Motor neuron (in vitro differentiated cells): ENCODE data around the gene COG4. TPM values are rescaled to one million over a fixed set of nuclear protein-coding genes. Genes with fewer than 3 reads are reported as not detected.
A peak's percentile ranks its signal among the peaks of the same experiment; 100 is the strongest.

Source experiments
- ATAC-seq, 8 experiments: fragments of 200-7000 bp; cut with Tn5 transposase; replicated peaks in 6 of 8; 2 replicates each; pipeline ENCODE4 v1.8.0; 2021; ENCODE audit warnings: mild to moderate bottlenecking in 8 of 8, moderate library complexity in 8 of 8
- H3K27ac ChIP-seq, 2 donors: fragments of 250-450 bp; sonication (Bioruptor Pico); 2 replicates each; pipeline ENCODE4 v1.9.0; 2021; ENCODE audit warnings: antibody characterized with exemption in 2 of 2, mild to moderate bottlenecking in 2 of 2, moderate library complexity in 1 of 2
- H3K4me1 ChIP-seq, 2 donors: fragments of 250-450 bp; sonication (Bioruptor Pico); replicated peaks in 1 of 2; 2 replicates each; pipeline ENCODE4 v1.6.1; 2021; ENCODE audit warnings: antibody characterized with exemption in 2 of 2, mild to moderate bottlenecking in 2 of 2, moderate library complexity in 1 of 2
- H3K4me3 ChIP-seq, 5 donors: fragments of 250-450 bp; sonication (Bioruptor Pico); 2 replicates each; pipeline ENCODE4 v1.9.0; 2021; ENCODE audit warnings: antibody characterized with exemption in 5 of 5, mild to moderate bottlenecking in 5 of 5, moderate library complexity in 4 of 5
- WGBS, 10 experiments: fragments of 450-650 bp; shearing (Covaris generic); methylation state at CpG; one replicate each; pipeline ENCODE4 v1.0.0; 2022; 5-methylcytosine and 5-hydroxymethylcytosine counted together
- in situ Hi-C, 9 experiments: fragments of 400-800 bp; cut with MboI; loops; one replicate each; pipeline ENCODE4 v1.15.0; 2021; ENCODE audit warnings: low sequenced_read_pairs in 9 of 9, low pct_unique_long_range_greater_than_20kb in 2 of 9; ENCODE audit not compliant: unreplicated experiment in 9 of 9
- total RNA-seq, 8 experiments: library from RNA; unstranded; fragments of 300-600 nt; gene quantifications; 2 replicates each; pipeline versions ENCODE4 v1.2.3 to v1.2.4, GENCODE V29; 2022

The COG4 gene
- total RNA-seq, 8 experiments from 2014 or later, result 43.4 to 84.9 (median 53.6) TPM

DNA sequence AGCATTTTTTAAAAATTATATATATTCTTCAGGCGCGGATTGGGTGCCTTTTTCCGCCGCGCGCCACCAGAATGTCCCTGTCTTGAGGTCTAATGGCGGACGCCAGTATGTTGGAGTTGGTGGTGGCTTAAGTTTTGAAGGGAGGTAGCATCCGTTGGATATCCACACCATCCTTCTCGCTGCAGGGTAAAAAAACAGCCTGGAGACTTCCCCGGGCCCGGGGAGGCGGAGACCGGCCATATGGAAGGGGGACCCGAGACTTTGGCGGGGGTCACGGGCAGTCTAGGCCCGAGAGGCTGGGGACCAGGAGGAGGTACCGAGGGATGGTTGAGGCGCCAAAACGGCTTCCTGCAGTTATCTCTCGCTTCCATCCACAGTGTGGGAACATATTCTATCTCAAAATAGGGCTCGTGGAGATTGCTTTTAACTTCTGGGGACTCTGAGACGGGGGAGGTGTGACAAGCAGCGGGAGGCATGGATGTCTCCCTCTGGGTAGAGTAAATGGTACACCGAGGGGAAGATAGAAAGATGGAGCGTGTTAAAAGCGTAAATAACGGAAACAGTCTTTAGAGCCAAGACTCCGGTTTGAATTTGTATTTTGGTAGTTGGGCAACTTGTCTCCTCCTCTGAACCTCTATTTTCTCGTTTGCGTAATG is 517 bp upstream of the COG4 start, which contains the start of gene SF3B3:
Gene SF3B3 (plus strand): TSS at position 74 of the 656 bp plus-strand sequence. CDS start 2,841 bp downstream, outside the sequence.
- peak within 1 kb of the TSS; percentile 77 to 96 (median 92) for H3K4me3 ChIP-seq
- peak within 1 kb of the TSS; percentile 86 to 95 for H3K27ac ChIP-seq
- H3K4me1 ChIP-seq, result peaks cover 24 to 28% of the 10 kb centered on the region in 2 donors
- peak; percentile 68 to 88 (median 81) for ATAC-seq
- in situ Hi-C loops, result no loop called here
- WGBS, 10 experiments, result 0 to 2% (median 0%) methylated on average over 2 to 12 of the region's 32 CpGs

DNA sequence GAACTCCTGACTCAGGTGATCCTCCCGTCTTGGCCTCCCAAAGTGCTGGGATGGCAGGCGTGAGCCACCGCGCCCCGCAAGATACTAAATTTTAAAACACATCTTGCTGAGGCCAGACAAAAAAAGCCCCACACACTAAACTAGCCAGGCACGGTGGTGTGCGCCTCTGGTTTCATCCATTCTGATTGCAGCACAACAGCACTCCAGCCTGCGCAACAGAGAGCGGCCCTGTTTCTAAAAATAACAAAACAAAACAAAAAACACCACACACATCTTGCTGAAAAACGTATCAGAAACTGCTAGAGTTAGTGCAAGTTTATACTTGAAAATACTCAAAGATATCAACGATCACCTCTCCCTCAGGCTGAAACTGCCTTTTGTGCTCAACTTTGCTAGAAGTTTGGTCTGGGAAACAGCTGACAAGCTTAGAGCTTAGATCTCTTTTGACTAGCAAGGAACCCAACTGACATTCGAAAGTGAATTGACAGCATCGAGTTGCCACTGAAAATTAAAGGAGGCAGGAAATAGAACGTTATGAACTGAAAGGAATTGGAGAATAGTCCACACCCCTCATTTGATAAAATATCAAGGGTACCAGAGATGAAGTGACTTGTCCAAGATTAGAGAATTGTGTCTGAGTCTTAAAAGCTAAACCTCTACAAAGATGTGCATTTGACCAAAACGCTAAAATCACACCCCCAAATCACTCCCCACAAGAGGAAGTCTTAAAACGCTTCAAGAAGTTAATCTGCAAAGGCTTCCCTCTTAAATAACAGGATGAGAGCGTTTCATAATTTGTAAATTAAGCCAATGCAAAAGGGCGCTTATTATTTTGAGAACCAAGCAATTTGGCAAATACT is 908 bp downstream of the COG4 start:
- Histone ChIP-seq H3K4me3 (peak overlapping the region; percentile 77 to 96 (median 92)), H3K4me1 (peaks cover 24 to 28% of the 10 kb centered on the region in 2 donors), H3K27ac (peak overlapping the region; percentile 86 to 95)
- no peak for ATAC-seq
- WGBS, 10 experiments, result 0 to 75% (median 29%) methylated on average over 2 to 17 of the region's 18 CpGs; no CpG with 5 or more reads in 1 of the 10 experiments
- in situ Hi-C loops, result no loop called here

DNA sequence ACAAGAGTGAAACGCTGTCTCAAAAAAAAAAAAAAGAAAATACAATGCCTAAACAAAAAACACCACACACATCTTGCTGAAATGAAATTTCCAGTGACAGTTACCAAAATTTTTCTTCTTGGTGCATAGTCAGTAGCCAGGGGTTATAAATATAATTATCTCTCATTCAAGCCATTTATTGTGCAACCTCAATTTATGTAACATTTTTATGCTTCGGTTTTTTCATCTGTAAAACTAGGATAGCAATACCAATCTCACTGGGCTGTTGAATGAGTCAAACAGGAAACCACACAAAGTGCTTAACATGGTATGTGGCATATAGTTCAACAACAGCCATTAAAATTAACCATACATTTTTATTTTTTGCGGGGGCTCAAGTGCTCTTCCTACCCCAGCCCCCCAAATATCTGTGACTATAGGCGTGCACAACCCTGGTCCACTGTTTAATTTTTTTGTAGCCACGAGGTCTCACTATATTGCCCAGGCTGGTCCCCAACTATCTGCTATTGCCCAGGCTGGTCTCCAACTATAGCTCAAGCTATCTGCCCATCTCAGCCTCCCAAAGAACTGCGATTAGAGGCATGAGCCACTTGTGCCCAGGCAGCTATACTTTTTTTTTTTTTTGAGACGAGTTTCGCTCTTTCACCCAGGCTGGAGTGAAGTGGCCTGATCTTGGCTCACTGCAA is 2.6 kb downstream of the COG4 start:
- H3K4me3 ChIP-seq, result no peak overlapping the region
- 40 to 100% (median 92%) methylated on average over 1 to 7 of the region's 8 CpGs; no CpG with 5 or more reads in 1 of the 10 experiments for WGBS, 10 experiments
- no peak for ATAC-seq
- H3K4me1 ChIP-seq, result peaks cover 12 to 15% of the 10 kb centered on the region in 2 donors
- H3K27ac ChIP-seq, result no peak overlapping the region
- in situ Hi-C loops, result no loop called here

DNA sequence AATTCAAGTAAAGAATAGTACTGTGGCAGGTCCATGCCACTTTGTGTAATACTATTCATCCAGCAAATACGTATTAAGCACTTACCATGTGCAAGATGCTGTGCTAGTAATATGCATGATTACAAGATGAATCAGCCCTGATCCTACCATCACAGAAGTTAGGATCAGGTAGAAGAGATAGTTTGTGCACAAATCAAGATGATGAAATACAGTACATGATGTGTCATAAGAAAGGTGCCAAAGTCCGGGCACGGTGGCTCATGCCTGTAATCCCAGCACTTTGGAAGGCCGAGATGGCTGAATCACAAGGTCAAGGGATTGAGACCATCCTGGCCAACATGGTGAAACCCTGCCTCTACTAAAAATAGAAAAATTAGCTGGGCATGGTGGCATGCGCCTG is 10.9 kb downstream of the COG4 start:
- ATAC-seq, result no peak
- H3K4me1 ChIP-seq, result no peaks in the 10 kb centered on the region
- H3K27ac ChIP-seq, result no peak overlapping the region
- in situ Hi-C loops, result no loop called here
- H3K4me3 ChIP-seq, result no peak overlapping the region
- WGBS, 10 experiments, result 8 to 100% (median 86%) methylated on average over 1 to 3 of the region's 5 CpGs; no CpG with 5 or more reads in 4 of the 10 experiments

DNA sequence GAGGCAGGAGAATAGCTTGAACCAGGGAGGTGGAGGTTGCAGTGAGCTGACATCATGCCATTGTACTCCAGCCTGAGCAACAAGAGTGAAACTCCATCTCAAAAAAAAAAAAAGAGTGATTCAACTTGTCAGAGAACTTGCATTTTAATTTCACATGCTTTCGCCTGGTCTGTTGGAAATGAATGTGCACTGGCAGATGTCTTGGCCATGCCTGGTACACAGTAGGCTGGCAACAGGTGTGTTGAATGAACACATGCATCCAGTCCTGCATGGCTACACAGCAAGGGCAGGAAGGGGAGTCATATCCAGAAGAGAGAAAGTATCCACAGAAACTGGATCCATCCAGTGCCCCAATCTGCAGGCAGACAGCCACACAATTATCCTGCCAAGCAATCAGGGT is 11.5 kb downstream of the COG4 start:
- in situ Hi-C loops, result no loop called here
- 88 to 100% (median 100%) methylated on average over 1 of the region's 1 CpG; no CpG with 5 or more reads in 4 of the 10 experiments for WGBS, 10 experiments

DNA sequence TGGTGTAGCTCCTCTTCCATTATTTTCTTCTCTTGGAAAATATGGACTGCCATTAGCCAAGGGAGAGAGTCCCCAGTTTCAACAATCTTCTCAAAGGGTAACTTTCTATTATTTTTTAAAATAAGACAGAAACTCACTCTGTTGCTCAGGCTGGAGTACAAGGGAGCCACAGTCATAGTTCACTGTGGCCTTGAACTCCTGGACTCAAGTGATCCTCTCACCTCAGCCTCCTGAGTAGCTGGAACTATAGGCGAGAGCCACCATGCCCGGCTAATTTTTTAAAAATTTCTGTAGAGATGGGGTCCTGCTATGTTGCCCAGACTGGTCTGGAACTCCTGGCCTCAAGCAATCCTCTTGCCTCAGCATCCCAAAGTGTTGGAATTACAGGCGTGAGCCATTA is 13.1 kb downstream of the COG4 start:
- Histone ChIP-seq H3K27ac (no peak overlapping the region), H3K4me3 (no peak overlapping the region), H3K4me1 (no peaks in the 10 kb centered on the region)
- WGBS, 10 experiments, result 86 to 100% (median 94%) methylated on average over 1 to 3 of the region's 3 CpGs; no CpG with 5 or more reads in 6 of the 10 experiments
- no peak for ATAC-seq
- in situ Hi-C loops, result no loop called here

More for the DNA sequence above, 11.5 kb downstream of the COG4 start:
- no peak for ATAC-seq
- no peak overlapping the region for H3K4me3 ChIP-seq
- no peak overlapping the region for H3K27ac ChIP-seq
- no peaks in the 10 kb centered on the region for H3K4me1 ChIP-seq

DNA sequence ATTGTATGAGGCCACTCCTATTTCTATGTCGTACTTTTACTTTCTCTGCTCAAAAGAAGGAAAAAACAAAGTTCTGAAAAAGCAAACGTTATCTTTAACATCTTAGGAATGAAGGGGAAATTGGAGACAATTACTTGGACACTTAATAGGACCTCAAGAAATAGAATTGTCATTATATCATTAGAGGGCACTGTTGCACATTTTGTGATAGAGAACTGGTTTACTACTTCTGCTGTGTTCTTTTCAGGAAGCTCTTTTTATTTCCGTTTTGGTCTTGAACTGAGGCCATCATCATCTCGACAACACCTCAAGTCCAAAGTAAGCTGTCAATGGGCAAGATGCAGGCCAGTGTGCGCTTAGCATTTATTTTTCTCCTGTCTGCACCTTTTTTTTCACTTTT is 14.6 kb downstream of the COG4 start:
- Histone ChIP-seq H3K4me1 (no peaks in the 10 kb centered on the region), H3K27ac (no peak overlapping the region), H3K4me3 (no peak overlapping the region)
- no peak for ATAC-seq
- 70 to 95% (median 90%) methylated on average over 4 to 5 of the region's 5 CpGs; no CpG with 5 or more reads in 1 of the 10 experiments for WGBS, 10 experiments
- in situ Hi-C loops, result no loop called here

DNA sequence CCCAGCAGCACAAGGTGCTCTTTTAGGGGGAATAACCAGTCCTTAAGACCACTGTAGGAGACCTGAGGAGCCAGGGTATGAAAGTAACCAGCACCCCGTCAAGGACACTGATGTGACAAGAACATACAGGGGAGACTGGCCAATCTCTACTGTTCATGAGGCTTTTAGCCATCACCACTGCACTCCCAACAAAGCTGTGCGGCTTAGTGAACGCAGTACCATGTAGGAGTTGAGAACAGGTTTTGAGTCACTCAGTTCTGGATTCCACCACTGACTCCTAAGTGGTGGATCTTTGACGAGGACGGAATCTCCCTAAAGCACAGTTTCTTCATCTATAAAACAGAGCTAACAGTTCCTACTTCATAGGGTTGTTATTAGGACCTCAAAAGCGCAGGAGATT is 26.8 kb downstream of the COG4 start:
- no peaks in the 10 kb centered on the region for H3K4me1 ChIP-seq
- no peak overlapping the region for H3K27ac ChIP-seq
- in situ Hi-C loops, result no loop called here
- WGBS, 10 experiments, result 82 to 100% (median 100%) methylated on average over 3 to 4 of the region's 6 CpGs; no CpG with 5 or more reads in 4 of the 10 experiments
- H3K4me3 ChIP-seq, result no peak overlapping the region
- ATAC-seq, result no peak

DNA sequence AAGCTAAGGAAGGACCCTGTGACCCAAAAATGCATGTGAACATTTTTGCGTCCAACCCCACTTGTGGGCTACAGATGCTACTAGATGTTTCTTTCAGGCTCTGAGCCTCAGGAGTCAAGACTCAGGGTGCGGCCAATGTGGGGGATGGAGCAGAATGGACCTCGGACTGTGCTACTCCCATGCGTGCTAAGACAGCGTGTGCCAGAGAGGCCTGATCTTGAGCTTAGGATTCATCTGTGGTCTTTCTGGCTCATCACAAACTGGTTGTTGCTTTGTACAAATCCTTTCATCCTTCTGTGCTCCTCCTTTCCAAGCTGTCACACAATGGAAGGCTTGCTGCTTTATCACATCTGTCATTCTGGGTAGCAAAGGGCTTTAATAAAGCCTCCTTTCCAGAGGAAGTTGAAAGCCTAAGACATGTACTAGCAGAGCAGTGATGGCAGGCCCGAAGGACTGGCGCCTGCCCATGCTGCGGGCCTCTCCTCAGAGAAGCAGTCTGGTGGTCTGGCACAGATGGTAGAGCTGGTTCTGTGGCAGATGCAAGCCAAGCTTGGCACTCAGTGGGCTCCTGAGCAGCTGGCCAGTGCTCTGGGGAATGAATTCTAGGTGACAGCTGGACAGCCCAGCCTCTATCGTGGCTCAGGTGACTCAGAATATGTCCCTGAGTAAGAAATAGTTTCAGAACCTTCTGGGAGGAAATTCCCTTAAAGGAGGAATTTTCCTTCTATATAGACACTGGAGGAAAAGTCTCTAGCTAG is 27.8 kb downstream of the COG4 start:
- H3K27ac ChIP-seq, result no peak overlapping the region
- H3K4me1 ChIP-seq, result no peaks in the 10 kb centered on the region
- in situ Hi-C loops, result no loop called here
- WGBS, 10 experiments, result 87 to 100% (median 100%) methylated on average over 1 to 6 of the region's 9 CpGs; no CpG with 5 or more reads in 1 of the 10 experiments
- no peak overlapping the region for H3K4me3 ChIP-seq
- ATAC-seq, result no peak

DNA sequence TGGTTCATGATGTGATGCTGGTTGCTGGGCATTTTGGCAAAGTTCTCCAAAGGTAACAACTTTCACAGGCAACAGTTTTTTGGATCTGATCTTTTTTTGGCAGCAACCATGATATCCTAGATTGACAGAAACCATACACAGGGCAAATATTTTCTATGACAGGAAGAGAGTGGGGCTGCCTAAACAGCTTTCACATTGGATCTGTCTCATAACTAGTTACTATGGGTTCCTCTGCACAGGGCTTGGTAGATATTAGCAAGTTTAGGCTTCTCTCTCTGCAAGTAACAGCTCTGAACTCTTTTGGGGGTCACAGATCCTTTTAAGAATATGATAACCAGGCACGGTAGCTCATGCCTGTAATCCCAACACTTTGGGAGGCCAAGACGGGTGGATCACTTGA is 28.6 kb downstream of the COG4 start:
- Histone ChIP-seq H3K4me1 (no peaks in the 10 kb centered on the region), H3K4me3 (no peak overlapping the region), H3K27ac (no peak overlapping the region)
- in situ Hi-C loops, result no loop called here
- WGBS, 10 experiments, result 100% methylated on average over 1 to 2 of the region's 2 CpGs; no CpG with 5 or more reads in 8 of the 10 experiments
- ATAC-seq, result no peak

DNA sequence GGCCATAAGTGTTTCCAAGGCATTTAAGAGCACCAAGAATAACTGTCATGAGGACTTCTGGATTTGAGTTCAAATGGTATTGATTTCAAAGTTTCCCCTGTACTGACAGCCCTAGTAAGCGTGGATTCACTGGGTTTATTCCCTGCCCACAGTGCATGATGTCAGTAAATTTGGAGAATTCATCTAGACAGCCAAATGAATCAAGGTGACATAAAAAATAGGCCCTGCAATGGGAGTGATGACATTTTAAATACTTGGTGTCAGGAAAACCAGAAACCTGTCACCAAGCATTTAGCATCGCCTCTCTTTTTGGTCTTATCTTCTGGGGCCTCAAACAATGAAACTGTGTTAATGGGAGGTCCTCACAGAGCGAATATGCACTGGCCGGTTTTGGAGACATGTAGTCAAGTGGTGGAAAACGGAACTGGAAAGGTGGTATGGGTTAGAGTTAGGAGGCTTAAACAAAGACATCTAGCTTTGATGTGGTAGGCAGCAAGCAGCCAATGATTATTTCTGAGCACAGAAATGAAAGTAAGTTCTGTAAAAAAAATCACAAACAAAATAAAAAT is 29.1 kb downstream of the COG4 start:
- ATAC-seq, result no peak
- in situ Hi-C loops, result no loop called here
- WGBS, 10 experiments, result 58 to 100% (median 77%) methylated on average over 1 to 5 of the region's 5 CpGs; no CpG with 5 or more reads in 1 of the 10 experiments
- no peaks in the 10 kb centered on the region for H3K4me1 ChIP-seq
- H3K27ac ChIP-seq, result no peak overlapping the region
- H3K4me3 ChIP-seq, result no peak overlapping the region

DNA sequence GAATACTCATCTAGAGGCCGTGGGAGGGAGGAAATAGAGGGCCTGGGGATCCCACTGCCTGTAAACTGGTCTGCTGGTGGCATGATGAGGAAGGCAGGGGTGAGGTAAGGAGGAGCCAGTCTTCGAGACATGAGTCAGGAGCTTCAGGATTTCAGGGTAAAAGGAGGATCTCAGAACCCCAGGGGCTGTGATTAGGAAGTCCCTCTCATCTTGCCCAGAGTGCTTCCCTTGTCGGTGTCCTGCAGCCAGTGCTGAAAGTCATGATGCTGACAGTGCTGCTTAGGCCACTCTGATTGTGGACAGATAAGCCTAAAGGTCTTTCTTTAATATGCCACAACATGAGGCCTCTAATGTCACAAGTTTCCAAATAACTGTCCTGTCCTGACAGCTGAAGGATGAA is 29.6 kb downstream of the COG4 start:
- Histone ChIP-seq H3K4me1 (no peaks in the 10 kb centered on the region), H3K4me3 (no peak overlapping the region), H3K27ac (no peak overlapping the region)
- WGBS, 10 experiments, result 67 to 86% (median 80%) methylated on average over 1 to 2 of the region's 3 CpGs; no CpG with 5 or more reads in 5 of the 10 experiments
- in situ Hi-C loops, result no loop called here
- no peak for ATAC-seq
